ENCODE measurements around the gene GOLPH3.
"Not testable (repeated sequence)": the region's sequence is repeated elsewhere in the genome, so short reads cannot be mapped to it uniquely, and the experiment has no call there.

Gene GOLPH3

GRCh38 chr5:32123058-32123805 is 50.9 kb downstream of the GOLPH3 start:
- no peak overlapping the region for H3K27ac ChIP-seq
- no peak overlapping the region for H2AFZ ChIP-seq (ENCODE audit: low read depth)
- no peaks in the 10 kb centered on the region for H3K27me3 ChIP-seq (ENCODE audit: insufficient read depth, low read depth)
- no peak overlapping the region for H3K9ac ChIP-seq
- no peaks in the 10 kb centered on the region for H3K4me1 ChIP-seq (ENCODE audit: low read depth, poor library complexity, severe bottlenecking)
- H3K36me3 ChIP-seq (ENCODE audit: insufficient read depth): peaks cover 5% of the 10 kb centered on the region; the same call in 1 of the 2 replicates
- no peak overlapping the region for H3K4me3 ChIP-seq (IDR thresholded peaks at IDR 0.05; ENCODE audit: insufficient read depth, low read depth, low read length)
- H3K79me2 ChIP-seq (ENCODE audit: insufficient read depth, low read depth): no peaks in the 10 kb centered on the region
- no peaks in the 10 kb centered on the region for H4K20me1 ChIP-seq (ENCODE audit: insufficient read depth)
- TF ChIP-seq CTCF (conservative IDR thresholded peaks at IDR 0.05; ENCODE audit: low read depth, low read length): no peak
- H3K4me2 ChIP-seq: no peak overlapping the region

GRCh38 chr5:32118922-32119321 is 55.2 kb downstream of the GOLPH3 start:
- H3K9ac ChIP-seq; H4K20me1 ChIP-seq (ENCODE audit: insufficient read depth); H3K79me2 ChIP-seq (ENCODE audit: insufficient read depth, low read depth); H3K36me3 ChIP-seq (ENCODE audit: insufficient read depth); H3K4me1 ChIP-seq (ENCODE audit: low read depth, poor library complexity, severe bottlenecking); H3K4me3 ChIP-seq (IDR thresholded peaks at IDR 0.05; ENCODE audit: insufficient read depth, low read depth, low read length); H3K27ac ChIP-seq; H3K4me2 ChIP-seq; H2AFZ ChIP-seq (ENCODE audit: low read depth); H3K27me3 ChIP-seq (ENCODE audit: insufficient read depth, low read depth): not testable (repeated sequence)

- Histone ChIP-seq H3K4me3 (IDR thresholded peaks at IDR 0.05; ENCODE audit: insufficient read depth, low read depth, low read length) (no peak overlapping the region), H3K4me2 (no peak overlapping the region), H2AFZ (ENCODE audit: low read depth) (no peak overlapping the region), H3K36me3 (ENCODE audit: insufficient read depth) (no peaks in the 10 kb centered on the region; the same call in 1 of the 2 replicates), H3K79me2 (ENCODE audit: insufficient read depth, low read depth) (no peaks in the 10 kb centered on the region), H3K9ac (no peak overlapping the region), H3K27ac (no peak overlapping the region), H3K27me3 (ENCODE audit: insufficient read depth, low read depth) (no peaks in the 10 kb centered on the region), H3K4me1 (ENCODE audit: low read depth, poor library complexity, severe bottlenecking) (peaks cover 4% of the 10 kb centered on the region), H4K20me1 (ENCODE audit: insufficient read depth) (peaks cover 5% of the 10 kb centered on the region; the same call in 1 of the 2 replicates)
- TF ChIP-seq CTCF (conservative IDR thresholded peaks at IDR 0.05; ENCODE audit: low read depth, low read length): no peak
These were observed 57.4 kb downstream of the GOLPH3 start for GRCh38 chr5:32116574-32117313.

- no peaks in the 10 kb centered on the region; the same call in 1 of the 2 replicates for H3K36me3 ChIP-seq (ENCODE audit: insufficient read depth)
These were observed 58.1 kb downstream of the GOLPH3 start for GRCh38 chr5:32115985-32116384.

More at GRCh38 chr5:32115985-32116384, 58.1 kb downstream of the GOLPH3 start:
- Histone ChIP-seq H4K20me1 (ENCODE audit: insufficient read depth) (peaks cover 5% of the 10 kb centered on the region; the same call in 1 of the 2 replicates), H3K27me3 (ENCODE audit: insufficient read depth, low read depth) (no peaks in the 10 kb centered on the region), H3K4me2 (no peak overlapping the region), H3K27ac (no peak overlapping the region), H3K4me3 (IDR thresholded peaks at IDR 0.05; ENCODE audit: insufficient read depth, low read depth, low read length) (no peak overlapping the region), H3K79me2 (ENCODE audit: insufficient read depth, low read depth) (no peaks in the 10 kb centered on the region), H3K4me1 (ENCODE audit: low read depth, poor library complexity, severe bottlenecking) (peaks cover 4% of the 10 kb centered on the region), H2AFZ (ENCODE audit: low read depth) (no peak overlapping the region), H3K9ac (no peak overlapping the region)
- TF ChIP-seq CTCF (conservative IDR thresholded peaks at IDR 0.05; ENCODE audit: low read depth, low read length): no peak

Data from KMS-11 (cell line).